Spinal cord (tissue), 10 donors: ENCODE results near the gene PPP1R12A. TPM values are rescaled to one million over a fixed set of nuclear protein-coding genes. Genes with fewer than 3 reads are reported as not detected.

Experiments used
- DNase-seq, 6 donors: peaks; one replicate each; pipeline versions ENCODE4 v3.0.0 to v3.0.0-alpha.2; 2013 to 2015; ENCODE audit warnings: low spot score in 6 of 6, low read depth in 4 of 6
- H3K27ac ChIP-seq: one replicate; pipeline ENCODE4 v1.5.1; 2013; ENCODE audit warnings: low read depth, low read length, control low read depth
- H3K27me3 ChIP-seq: one replicate; pipeline ENCODE4 v1.6.1; 2013; ENCODE audit warnings: low read length; ENCODE audit not compliant: control insufficient read depth, insufficient read depth
- H3K36me3 ChIP-seq: one replicate; pipeline ENCODE4 v1.6.1; 2013; ENCODE audit warnings: low read length; ENCODE audit not compliant: control insufficient read depth, insufficient read depth
- H3K4me1 ChIP-seq: one replicate; pipeline ENCODE4 v1.6.1; 2013; ENCODE audit warnings: low read length; ENCODE audit not compliant: control insufficient read depth, insufficient read depth
- H3K4me3 ChIP-seq: one replicate; pipeline ENCODE4 v1.5.1; 2013; ENCODE audit warnings: low read depth, low read length, control low read depth
- H3K9me3 ChIP-seq: one replicate; pipeline ENCODE4 v1.6.1; 2013; ENCODE audit warnings: low read length; ENCODE audit not compliant: control insufficient read depth, insufficient read depth
- WGBS: methylation state at CpG from one replicate; pipeline ENCODE4 v1.1.5; 2013; ENCODE audit warnings: missing lambda C conversion rate; ENCODE audit not compliant: insufficient coverage; 5-methylcytosine and 5-hydroxymethylcytosine counted together
- polyA plus RNA-seq, 2 donors: library from polyadenylated mRNA; unstranded; fragments of 120-200 nt; gene quantifications; one replicate each; pipeline ENCODE4 v1.2.1, GENCODE V29; 2013; ENCODE audit not compliant: insufficient read length in 2 of 2
- total RNA-seq, 2 donors: library from RNA; depleted of rRNA in 1 of 2; stranded (reverse); fragments of 120-200 nt in 1 of 2; fragments of >200 nt in 1 of 2; gene quantifications; one replicate each; pipeline versions ENCODE4 v1.2.3 to v1.2.4, GENCODE V29; 2013 to 2014
- donor health status: healthy.

Gene PPP1R12A
- total and polyA plus RNA-seq, 4 donors: 42.5 to 165 (median 94.0) TPM

DNA sequence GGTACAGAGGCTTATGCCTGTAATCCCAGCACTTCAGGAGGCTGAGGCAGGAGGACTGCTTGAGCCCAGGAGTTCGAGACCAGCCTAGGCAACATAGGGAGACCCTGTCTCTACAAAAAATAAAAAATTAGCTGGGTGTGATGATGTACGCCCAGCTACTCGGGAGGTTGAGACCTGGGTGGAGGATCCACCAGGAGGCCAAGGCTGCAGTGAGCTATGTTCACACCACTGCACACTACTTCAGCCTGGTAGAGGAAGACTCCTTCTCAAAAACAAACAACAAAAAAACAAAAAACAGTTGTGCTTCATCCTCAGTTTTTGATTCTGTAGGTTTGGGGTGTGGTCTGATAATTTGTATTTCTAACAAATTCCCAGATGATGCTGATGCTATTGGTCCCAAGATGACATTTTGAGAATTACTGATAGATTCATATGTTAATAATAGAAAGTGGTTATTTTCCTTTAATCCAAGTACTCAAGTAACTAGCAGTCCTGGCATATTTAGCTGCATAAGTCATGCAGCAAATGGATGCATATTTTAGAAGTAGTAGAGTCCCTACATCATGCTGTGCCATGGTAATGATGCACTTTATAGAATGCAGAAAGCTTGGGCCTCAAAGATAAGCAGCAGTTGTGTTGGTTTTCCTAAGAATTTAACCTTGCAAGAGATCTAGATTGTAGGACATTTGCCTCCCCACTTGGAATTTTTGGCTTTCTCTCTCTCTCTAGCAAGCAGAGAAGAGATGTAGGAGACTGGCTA, 168.0 kb downstream of the PPP1R12A start:
- no peaks in the 10 kb centered on the region for H3K4me1 ChIP-seq
- DNase-seq: no peak
- no CpG with 5 or more reads among the region's 3 CpGs for WGBS
- H3K36me3 ChIP-seq: no peaks in the 10 kb centered on the region
- no peak overlapping the region for H3K4me3 ChIP-seq
- no peaks in the 10 kb centered on the region for H3K27me3 ChIP-seq
- no peak overlapping the region for H3K27ac ChIP-seq
- no peaks in the 10 kb centered on the region for H3K9me3 ChIP-seq

DNA sequence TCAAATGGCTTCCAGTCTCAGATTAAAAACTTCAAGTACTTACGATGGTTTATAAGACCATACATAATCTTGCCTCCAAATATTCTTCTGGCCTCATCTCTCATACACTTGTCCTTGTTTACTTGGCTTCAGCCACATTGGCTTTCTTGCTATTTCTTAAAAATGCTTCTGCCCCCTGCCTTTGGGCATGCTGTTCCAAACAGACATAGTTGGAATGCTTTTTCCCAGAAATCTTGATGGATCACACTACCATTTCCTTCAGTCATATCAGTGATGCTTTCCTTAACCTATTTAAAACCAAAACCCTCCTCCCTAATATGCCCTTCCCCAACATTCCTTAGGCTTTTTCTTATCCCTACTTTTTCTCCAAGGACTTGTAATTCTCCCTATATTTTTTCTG, 169.7 kb downstream of the PPP1R12A start:
- no peaks in the 10 kb centered on the region for H3K36me3 ChIP-seq
- 100% methylated on average over 1 of the region's 1 CpG for WGBS
- DNase-seq: no peak
- H3K27me3 ChIP-seq: no peaks in the 10 kb centered on the region
- no peak overlapping the region for H3K27ac ChIP-seq
- no peaks in the 10 kb centered on the region for H3K9me3 ChIP-seq
- no peaks in the 10 kb centered on the region for H3K4me1 ChIP-seq
- no peak overlapping the region for H3K4me3 ChIP-seq

DNA sequence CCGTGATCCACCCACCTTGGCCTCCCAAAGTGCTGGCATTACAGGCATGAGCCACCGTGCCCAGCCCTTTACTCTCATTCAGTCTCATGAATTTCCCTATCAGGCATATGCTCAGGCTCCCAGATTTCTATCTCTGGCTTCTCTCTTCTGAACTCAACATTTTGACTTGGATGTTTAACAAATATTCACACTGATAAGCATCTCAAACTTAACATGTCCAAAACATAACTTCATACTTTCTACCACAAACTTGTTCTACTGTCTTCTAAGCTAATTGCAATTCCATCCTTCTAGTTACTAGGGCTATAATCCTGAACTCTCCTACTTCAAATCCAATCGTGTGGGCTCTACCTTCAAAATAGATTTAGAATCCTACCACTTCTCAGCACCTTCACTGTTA, 170.3 kb downstream of the PPP1R12A start:
- H3K27me3 ChIP-seq: no peaks in the 10 kb centered on the region
- DNase-seq: no peak
- no peaks in the 10 kb centered on the region for H3K4me1 ChIP-seq
- no peaks in the 10 kb centered on the region for H3K36me3 ChIP-seq
- H3K9me3 ChIP-seq: no peaks in the 10 kb centered on the region
- no peak overlapping the region for H3K27ac ChIP-seq
- WGBS: 94% methylated on average over 3 of the region's 3 CpGs
- H3K4me3 ChIP-seq: no peak overlapping the region

DNA sequence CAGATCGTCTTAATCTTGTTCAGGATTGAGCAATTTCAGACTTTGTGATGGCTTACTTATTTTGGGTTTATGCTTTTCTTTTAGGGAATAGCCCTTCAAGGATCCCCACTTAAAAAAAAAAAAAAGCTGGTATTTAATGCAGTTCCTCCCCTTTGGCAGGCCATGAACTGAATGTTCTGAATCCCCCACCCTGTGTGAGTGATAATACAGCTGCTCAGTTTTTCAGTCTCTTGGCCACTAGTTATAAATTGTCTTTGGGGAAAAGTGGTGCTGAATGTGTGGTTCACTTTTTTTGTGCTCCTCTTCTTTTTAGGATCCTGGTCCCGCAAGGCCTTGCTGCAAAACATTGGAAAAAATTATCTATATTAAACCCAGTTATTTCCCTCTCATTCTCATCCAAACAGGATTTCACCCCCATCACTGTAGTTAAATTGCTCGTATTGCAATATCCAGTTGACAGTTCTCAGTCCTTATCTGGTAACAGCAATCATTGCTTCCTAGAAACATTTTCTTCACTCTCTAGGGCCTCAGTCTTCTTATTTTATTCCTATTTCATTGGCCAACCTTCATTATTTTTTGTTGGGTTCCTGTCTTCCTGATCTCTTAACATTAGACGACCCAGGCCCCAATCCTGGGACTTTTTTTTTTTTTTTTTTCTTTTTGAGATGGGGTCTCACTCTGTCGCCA, 171.0 kb downstream of the PPP1R12A start:
- no peaks in the 10 kb centered on the region for H3K9me3 ChIP-seq
- no peak overlapping the region for H3K4me3 ChIP-seq
- no peak for DNase-seq
- WGBS: 83% methylated on average over 2 of the region's 5 CpGs
- H3K36me3 ChIP-seq: no peaks in the 10 kb centered on the region
- H3K27ac ChIP-seq: no peak overlapping the region
- no peaks in the 10 kb centered on the region for H3K4me1 ChIP-seq
- H3K27me3 ChIP-seq: no peaks in the 10 kb centered on the region

DNA sequence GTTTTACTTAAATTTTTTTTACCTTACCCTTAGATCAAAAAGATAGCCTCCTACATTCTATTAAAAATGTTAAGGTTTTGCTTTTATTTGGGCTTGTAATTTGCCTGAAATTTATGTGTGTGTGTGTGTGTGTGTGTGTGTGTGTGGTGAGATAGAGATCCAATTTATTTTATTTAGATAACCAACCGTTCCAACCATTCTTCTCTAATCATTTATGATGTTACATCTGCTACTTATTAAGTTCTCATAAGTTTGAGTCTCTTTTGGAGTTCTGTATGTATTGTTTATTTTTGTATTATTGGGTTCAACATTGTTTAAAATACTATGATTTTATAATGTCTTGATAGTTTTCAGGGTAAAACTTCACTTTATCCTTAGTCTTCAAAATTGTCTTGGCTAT, 173.6 kb downstream of the PPP1R12A start:
- Histone ChIP-seq H3K4me1 (no peaks in the 10 kb centered on the region), H3K27me3 (no peaks in the 10 kb centered on the region), H3K36me3 (no peaks in the 10 kb centered on the region), H3K4me3 (no peak overlapping the region), H3K27ac (no peak overlapping the region), H3K9me3 (peaks cover 2% of the 10 kb centered on the region)
- WGBS: no CpG with 5 or more reads among the region's 1 CpG
- DNase-seq: no peak

DNA sequence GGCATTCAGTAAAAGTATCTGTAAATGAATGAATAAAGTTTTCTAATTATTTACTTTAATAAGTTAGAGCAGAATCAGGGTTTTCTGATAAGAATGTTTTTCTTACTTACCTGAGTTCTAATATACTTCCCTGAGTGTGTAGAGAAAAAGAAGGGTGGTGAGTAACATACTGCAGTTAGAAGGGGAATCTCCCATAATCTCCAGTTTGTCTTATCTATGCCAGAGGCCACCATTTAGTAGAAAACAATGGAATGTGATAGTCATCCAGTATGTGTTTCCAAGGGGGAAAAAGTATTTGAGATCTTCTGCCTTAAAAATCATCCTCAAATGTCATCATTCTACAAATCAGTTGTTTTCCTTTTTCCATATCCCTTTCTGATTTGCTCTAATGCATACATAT, 187.6 kb downstream of the PPP1R12A start:
- no peak for DNase-seq
- no peak overlapping the region for H3K4me3 ChIP-seq
- H3K9me3 ChIP-seq: no peaks in the 10 kb centered on the region
- H3K36me3 ChIP-seq: no peaks in the 10 kb centered on the region
- H3K27me3 ChIP-seq: no peaks in the 10 kb centered on the region
- H3K4me1 ChIP-seq: no peaks in the 10 kb centered on the region
- no peak overlapping the region for H3K27ac ChIP-seq

DNA sequence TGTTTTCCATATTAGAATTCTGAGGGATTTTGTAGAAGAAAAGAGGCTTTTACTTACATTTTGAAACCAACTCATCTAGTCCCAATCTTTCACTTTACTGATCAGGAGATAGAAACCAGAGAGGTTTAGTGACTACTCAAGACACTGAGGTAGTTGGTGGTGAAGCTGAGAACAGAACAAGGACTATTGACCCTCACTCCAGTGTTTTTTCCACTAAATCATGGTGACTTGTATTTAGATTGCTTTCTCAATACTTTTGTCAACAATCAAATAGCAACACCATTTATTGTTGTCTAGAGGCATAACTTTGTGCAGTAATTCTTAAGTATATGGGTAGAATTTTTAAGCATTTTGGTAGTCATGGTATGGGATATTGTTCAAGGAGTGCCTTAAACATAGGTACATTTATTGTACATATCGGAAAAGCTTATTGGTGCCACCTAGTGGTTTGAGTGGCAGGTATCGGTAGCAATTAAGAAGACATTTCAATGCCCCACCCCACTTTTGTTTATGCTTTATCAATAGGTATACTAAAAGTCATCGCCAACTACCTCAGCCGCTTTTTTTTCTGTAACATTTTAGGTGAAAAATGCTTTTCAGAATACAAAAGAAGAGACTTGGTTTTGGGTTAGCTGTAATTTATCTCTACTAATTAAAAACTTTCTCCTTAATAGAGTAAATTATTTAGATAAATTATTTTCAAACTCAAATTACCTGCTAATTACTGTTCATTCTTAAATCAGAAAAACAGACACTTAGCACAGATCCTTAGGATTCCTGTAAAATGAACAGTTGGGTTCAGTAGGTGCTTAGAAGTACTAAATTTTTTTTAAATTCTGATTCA, 196.8 kb downstream of the PPP1R12A start:
- WGBS: no CpG with 5 or more reads among the region's 4 CpGs
- H3K27ac ChIP-seq: no peak overlapping the region
- H3K36me3 ChIP-seq: no peaks in the 10 kb centered on the region
- no peaks in the 10 kb centered on the region for H3K9me3 ChIP-seq
- no peak overlapping the region for H3K4me3 ChIP-seq
- H3K4me1 ChIP-seq: no peaks in the 10 kb centered on the region
- DNase-seq: peak in 5 of 6 donors; percentile 19 to 82 (median 29)
- H3K27me3 ChIP-seq: no peaks in the 10 kb centered on the region

DNA sequence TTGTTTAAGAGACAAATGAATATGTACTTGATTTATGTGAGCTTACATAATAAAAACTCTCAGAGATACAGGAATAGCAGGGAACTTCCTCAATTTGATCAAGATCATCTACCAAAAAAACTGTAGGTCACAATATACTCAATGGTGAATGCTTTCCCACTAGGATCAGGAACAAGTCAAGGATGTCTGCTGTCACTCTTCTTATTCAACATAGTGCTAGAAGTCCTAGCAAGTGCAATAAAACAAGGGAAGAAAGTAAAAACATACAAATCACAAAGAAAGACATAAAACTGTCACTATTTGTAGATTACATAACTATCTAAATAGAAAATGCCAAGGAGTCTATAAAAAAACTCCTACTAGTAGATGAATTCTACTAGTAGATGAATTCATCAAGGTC, 202.3 kb downstream of the PPP1R12A start:
- H3K27me3 ChIP-seq: no peaks in the 10 kb centered on the region
- no peak overlapping the region for H3K4me3 ChIP-seq
- H3K36me3 ChIP-seq: no peaks in the 10 kb centered on the region
- no peaks in the 10 kb centered on the region for H3K9me3 ChIP-seq
- no peak for DNase-seq
- no peaks in the 10 kb centered on the region for H3K4me1 ChIP-seq
- H3K27ac ChIP-seq: no peak overlapping the region

DNA sequence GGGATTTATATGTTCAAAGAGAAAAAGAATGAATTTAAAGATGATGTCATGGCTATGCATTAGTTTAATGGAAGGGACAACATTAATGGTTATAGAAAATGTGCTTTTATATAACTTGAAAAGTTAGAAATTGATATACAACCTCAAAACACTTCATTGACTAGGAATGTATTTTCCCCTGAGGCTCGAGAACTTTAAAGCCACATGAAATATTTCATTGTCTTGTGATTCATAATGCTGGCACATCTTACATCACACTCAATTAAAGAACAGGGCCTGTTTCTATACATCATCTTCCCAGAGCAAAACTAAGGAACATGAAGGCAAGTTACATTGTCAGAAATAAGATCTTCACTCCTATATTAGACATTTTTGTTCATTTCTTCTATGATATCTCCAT, 208.9 kb downstream of the PPP1R12A start:
- Histone ChIP-seq H3K36me3 (no peaks in the 10 kb centered on the region), H3K27ac (no peak overlapping the region), H3K4me3 (no peak overlapping the region), H3K9me3 (no peaks in the 10 kb centered on the region), H3K27me3 (no peaks in the 10 kb centered on the region), H3K4me1 (no peaks in the 10 kb centered on the region)
- no peak for DNase-seq
- no CpG with 5 or more reads among the region's 1 CpG for WGBS
